Measurements from ENCODE around the gene RANGAP1.
"Not testable (repeated sequence)": the region's sequence is repeated elsewhere in the genome, so short reads cannot be mapped to it uniquely, and the experiment has no call there.

Gene RANGAP1

DNA sequence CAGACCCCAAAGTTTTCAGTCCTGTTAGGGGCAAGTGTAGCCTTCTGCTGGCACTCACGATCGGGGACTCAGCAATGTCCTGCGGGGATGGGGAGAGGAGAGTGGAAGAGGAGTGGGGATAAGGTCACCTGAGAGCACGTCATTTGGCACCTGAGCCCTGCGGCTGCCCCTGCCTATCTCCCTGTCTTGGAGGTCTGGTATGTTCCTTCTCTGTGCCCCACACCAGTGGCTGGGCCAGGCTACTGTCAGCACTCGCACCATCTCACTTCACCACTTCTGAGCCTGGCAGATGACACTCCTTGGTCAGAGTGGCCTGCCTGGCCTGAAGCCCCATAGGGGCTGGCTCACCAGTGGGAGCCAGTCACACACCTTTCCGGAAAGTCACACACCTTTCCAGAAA lies 25.1 kb downstream of the RANGAP1 start:
- H3K27me3 ChIP-seq (ENCODE audit: insufficient read depth, low read length, poor library complexity) = no peaks in the 10 kb centered on the region
- peaks cover 99% of the 10 kb centered on the region for H3K36me3 ChIP-seq (ENCODE audit: insufficient read depth, low read length)
- no peaks in the 10 kb centered on the region for H3K9me3 ChIP-seq (ENCODE audit: insufficient read depth, low read length, severe bottlenecking)
- H3K4me3 ChIP-seq (ENCODE audit: low read depth in 1 of 2, low read length in 2 of 2) = no peak overlapping the region
- no peak overlapping the region for H3K9ac ChIP-seq (ENCODE audit: low read depth, low read length)
- no peak overlapping the region for H3K27ac ChIP-seq (ENCODE audit: low read length)
- no peaks in the 10 kb centered on the region for H3K4me1 ChIP-seq (ENCODE audit: insufficient read depth, low read length)
- H3K79me2 ChIP-seq (ENCODE audit: insufficient read depth, low read length) = peaks cover 19% of the 10 kb centered on the region
- H3K4me2 ChIP-seq (ENCODE audit: insufficient read depth, low read length) = no peak overlapping the region
- no peak for TF ChIP-seq EZH2 (IDR thresholded peaks at IDR 0.05; ENCODE audit: borderline replicate concordance, low read depth, low read length, severe bottlenecking)
- TF ChIP-seq, protein P1, sequence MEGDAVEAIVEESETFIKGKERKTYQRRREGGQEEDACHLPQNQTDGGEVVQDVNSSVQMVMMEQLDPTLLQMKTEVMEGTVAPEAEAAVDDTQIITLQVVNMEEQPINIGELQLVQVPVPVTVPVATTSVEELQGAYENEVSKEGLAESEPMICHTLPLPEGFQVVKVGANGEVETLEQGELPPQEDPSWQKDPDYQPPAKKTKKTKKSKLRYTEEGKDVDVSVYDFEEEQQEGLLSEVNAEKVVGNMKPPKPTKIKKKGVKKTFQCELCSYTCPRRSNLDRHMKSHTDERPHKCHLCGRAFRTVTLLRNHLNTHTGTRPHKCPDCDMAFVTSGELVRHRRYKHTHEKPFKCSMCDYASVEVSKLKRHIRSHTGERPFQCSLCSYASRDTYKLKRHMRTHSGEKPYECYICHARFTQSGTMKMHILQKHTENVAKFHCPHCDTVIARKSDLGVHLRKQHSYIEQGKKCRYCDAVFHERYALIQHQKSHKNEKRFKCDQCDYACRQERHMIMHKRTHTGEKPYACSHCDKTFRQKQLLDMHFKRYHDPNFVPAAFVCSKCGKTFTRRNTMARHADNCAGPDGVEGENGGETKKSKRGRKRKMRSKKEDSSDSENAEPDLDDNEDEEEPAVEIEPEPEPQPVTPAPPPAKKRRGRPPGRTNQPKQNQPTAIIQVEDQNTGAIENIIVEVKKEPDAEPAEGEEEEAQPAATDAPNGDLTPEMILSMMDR (IDR thresholded peaks at IDR 0.05; ENCODE audit: borderline replicate concordance, extremely low read depth, low read length, poor library complexity, severe bottlenecking) = no peak
- no peak overlapping the region for H2AFZ ChIP-seq (ENCODE audit: low read depth, low read length)
- peaks cover 49% of the 10 kb centered on the region for H4K20me1 ChIP-seq (ENCODE audit: insufficient read depth, low read length)
- ATAC-seq (ENCODE audit: insufficient read depth, low read depth) = no peak
- no peak for DNase-seq

DNA sequence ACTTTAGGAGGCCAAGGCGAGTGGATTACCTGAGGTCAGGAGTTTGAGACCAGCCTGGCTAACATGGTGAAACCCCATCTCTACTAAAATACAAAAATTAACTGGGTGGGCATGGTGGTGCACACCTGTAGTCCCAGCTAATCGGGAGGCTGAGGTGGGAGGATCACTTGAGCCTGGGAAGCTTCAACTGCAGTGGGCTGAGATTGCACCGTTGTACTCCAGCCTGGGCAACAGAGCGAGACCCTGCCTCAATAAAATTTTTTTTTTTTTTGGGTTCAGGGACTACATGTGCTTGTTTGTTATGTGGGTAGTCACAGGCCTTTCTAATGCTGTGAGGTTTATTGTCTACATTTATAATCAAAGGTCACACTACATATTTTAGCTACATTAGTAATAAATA lies 26.2 kb downstream of the RANGAP1 start:
- not testable (repeated sequence) for H3K27ac ChIP-seq (ENCODE audit: low read length); H3K9me3 ChIP-seq (ENCODE audit: insufficient read depth, low read length, severe bottlenecking); H3K4me3 ChIP-seq (ENCODE audit: low read depth in 1 of 2, low read length in 2 of 2); H2AFZ ChIP-seq (ENCODE audit: low read depth, low read length); H3K9ac ChIP-seq (ENCODE audit: low read depth, low read length); H3K4me1 ChIP-seq (ENCODE audit: insufficient read depth, low read length); H3K27me3 ChIP-seq (ENCODE audit: insufficient read depth, low read length, poor library complexity); ATAC-seq (ENCODE audit: insufficient read depth, low read depth); DNase-seq; H3K4me2 ChIP-seq (ENCODE audit: insufficient read depth, low read length)
- H3K36me3 ChIP-seq (ENCODE audit: insufficient read depth, low read length) = peaks cover 99% of the 10 kb centered on the region
- H3K79me2 ChIP-seq (ENCODE audit: insufficient read depth, low read length) = peaks cover 21% of the 10 kb centered on the region
- H4K20me1 ChIP-seq (ENCODE audit: insufficient read depth, low read length) = peaks cover 44% of the 10 kb centered on the region

DNA sequence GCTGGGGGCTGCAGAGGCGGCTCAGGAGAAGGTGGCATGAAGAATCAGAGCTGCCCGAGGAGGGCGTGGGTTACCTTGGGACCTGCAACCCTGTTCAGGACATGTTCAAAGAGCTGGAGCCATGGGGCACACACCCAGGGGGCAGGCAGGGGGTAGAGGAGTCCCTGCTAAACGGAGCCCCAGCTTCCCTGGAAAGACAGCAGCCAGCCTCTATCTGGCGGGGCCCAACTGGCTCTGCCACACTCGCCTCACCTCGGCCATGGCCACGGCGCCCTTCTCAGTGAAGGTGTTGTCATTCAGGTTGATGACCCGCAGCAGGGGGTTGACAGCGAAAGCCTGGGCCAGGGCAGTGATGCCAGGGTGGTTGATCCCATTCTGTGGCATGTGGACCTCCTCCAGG lies 28.3 kb downstream of the RANGAP1 start:
- Histone ChIP-seq H3K4me1 (ENCODE audit: insufficient read depth, low read length) (no peaks in the 10 kb centered on the region), H4K20me1 (ENCODE audit: insufficient read depth, low read length) (peaks cover 31% of the 10 kb centered on the region), H3K79me2 (ENCODE audit: insufficient read depth, low read length) (peaks cover 14% of the 10 kb centered on the region), H3K9me3 (ENCODE audit: insufficient read depth, low read length, severe bottlenecking) (no peaks in the 10 kb centered on the region), H3K27ac (ENCODE audit: low read length) (no peak overlapping the region), H2AFZ (ENCODE audit: low read depth, low read length) (no peak overlapping the region), H3K4me3 (ENCODE audit: low read depth in 1 of 2, low read length in 2 of 2) (no peak overlapping the region), H3K36me3 (ENCODE audit: insufficient read depth, low read length) (peaks cover 98% of the 10 kb centered on the region), H3K9ac (ENCODE audit: low read depth, low read length) (no peak overlapping the region), H3K27me3 (ENCODE audit: insufficient read depth, low read length, poor library complexity) (no peaks in the 10 kb centered on the region), H3K4me2 (ENCODE audit: insufficient read depth, low read length) (no peak overlapping the region)
- no peak for ATAC-seq (ENCODE audit: insufficient read depth, low read depth)
- TF ChIP-seq EZH2 (IDR thresholded peaks at IDR 0.05; ENCODE audit: borderline replicate concordance, low read depth, low read length, severe bottlenecking) = no peak
- TF ChIP-seq, protein P1 (IDR thresholded peaks at IDR 0.05; ENCODE audit: borderline replicate concordance, extremely low read depth, low read length, poor library complexity, severe bottlenecking) = no peak
- DNase-seq = no peak

DNA sequence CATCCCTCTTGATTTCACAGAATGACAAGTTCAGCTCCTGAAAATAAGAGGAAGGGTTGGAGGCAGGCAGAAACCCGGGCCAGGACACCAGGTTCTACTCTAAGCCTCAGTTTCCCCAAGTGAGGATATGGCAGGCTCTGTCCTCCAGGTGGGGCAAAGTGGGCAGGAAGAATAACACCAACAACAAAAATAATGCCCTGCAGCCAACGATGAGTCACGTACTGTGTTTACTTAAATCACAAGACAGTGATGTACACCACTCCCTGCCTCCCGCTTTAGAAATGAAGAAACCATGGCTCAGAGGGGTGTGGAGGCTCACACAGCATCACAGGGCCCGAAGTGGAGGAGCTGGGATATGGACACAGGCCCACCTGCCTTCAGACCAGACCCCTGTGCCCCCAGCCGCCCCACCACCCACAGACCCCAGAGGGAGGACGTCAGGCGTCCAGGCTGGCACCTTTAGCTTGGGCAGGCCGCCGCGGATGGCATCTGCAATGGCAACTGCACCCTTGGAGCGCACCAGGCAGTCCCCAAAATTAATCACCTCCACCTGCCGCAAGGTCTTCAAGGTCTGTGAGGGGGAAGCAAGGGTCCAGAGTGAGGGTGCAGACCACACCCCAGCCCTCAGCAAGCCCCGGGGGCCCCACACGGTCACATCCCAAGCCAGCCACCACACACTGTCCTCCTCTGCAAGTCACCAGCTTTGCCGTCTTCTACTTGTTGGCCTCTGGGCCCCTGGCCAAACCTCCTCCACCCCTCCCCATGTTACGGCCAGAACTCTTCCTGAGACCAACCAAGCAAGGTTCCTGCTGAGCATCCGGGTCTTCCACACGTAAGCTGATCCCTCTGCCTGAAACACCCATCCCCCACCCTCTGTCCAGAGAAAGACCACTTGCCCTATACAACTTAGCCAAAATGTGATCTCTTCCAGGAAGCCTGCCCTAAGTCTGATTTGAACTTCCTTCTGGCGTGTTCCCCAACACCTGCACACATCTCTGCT lies 29.4 kb downstream of the RANGAP1 start:
- Histone ChIP-seq H3K4me2 (ENCODE audit: insufficient read depth, low read length) (no peak overlapping the region), H3K9ac (ENCODE audit: low read depth, low read length) (no peak overlapping the region), H2AFZ (ENCODE audit: low read depth, low read length) (no peak overlapping the region), H3K9me3 (ENCODE audit: insufficient read depth, low read length, severe bottlenecking) (no peaks in the 10 kb centered on the region), H3K27me3 (ENCODE audit: insufficient read depth, low read length, poor library complexity) (no peaks in the 10 kb centered on the region), H3K79me2 (ENCODE audit: insufficient read depth, low read length) (peaks cover 13% of the 10 kb centered on the region), H3K4me3 (ENCODE audit: low read depth in 1 of 2, low read length in 2 of 2) (no peak overlapping the region), H3K27ac (ENCODE audit: low read length) (no peak overlapping the region), H3K4me1 (ENCODE audit: insufficient read depth, low read length) (no peaks in the 10 kb centered on the region), H3K36me3 (ENCODE audit: insufficient read depth, low read length) (peaks cover 96% of the 10 kb centered on the region), H4K20me1 (ENCODE audit: insufficient read depth, low read length) (peaks cover 23% of the 10 kb centered on the region)
- ATAC-seq (ENCODE audit: insufficient read depth, low read depth) (no peak), DNase-seq (no peak)
- TF ChIP-seq EZH2 (IDR thresholded peaks at IDR 0.05; ENCODE audit: borderline replicate concordance, low read depth, low read length, severe bottlenecking) = no peak
- TF ChIP-seq, protein P1 (IDR thresholded peaks at IDR 0.05; ENCODE audit: borderline replicate concordance, extremely low read depth, low read length, poor library complexity, severe bottlenecking) = no peak

All from DND-41 (cell line).